ENCODE results near the gene CFAP157.

CFAP157 gene

DNA sequence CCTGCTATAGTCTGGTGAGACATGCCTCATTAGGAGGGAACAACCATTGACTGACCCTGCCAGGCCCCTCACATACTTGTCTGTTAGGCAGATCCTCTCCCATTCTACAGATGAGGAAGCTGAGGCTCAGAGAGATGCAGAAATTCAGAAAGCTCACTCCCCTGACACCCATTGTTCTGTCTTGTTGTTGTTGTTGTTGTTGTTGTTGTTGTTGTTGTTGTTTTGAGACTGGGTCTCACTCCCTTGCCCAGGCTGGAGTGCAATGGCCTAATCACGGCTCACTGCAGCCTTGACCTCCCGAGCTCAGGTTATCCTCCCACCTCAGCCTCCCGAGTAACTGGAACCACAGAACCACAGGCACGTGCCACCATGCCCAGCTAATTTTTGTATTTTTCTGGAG, 13.1 kb upstream of the CFAP157 start:
- no peak for DNase-seq

- DNase-seq = no peak
These were observed 11.7 kb upstream of the CFAP157 start for GRCh38 chr9:127694890-127695720.

GRCh38 chr9:127697575-127697974, 9.2 kb upstream of the CFAP157 start:
- DNase-seq = no peak

DNA sequence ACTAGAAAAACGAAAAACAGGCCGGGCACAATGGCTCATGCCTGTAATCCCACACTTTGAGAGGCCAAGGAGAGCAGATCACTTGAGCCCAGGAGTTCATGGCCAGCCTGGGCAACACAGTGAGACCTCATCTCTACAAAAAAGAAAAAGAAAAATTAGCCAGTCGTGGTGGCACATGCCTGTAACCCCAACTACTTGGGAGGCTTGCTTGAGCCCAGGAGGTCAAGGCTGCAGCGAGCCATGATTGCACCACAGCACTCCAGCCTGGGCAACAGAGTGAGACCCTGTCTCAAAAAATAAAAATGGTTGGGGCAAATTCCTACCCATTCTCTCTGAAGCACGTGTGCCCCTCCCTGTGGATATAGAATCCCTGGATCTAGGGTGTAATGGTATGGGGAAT, 8.4 kb upstream of the CFAP157 start:
- DNase-seq = no peak

GRCh38 chr9:127698985-127699670, 7.7 kb upstream of the CFAP157 start:
- DNase-seq = peak; percentile 92 to 93

DNA sequence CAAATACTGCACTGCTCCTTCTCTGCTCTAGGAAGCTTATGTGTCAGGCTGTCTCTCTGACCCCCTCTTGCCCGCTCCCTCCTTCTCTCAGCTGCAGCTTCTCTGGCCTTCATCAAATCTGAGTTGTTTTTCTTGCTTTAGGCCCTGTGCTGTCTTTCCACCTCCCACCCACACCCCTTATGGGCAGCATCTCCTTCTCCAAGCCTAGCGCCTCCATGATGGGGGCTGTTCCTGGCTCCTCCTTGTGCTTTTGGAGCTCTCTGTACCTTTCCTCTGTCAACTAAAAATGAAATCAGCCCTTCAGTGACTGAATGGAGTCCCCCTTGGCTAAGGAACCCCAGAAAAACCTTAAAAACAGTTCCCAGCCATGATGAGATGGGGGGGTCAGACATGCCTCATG, 6.6 kb upstream of the CFAP157 start:
- no peak for DNase-seq

- DNase-seq = no peak
These were observed 6.1 kb upstream of the CFAP157 start for GRCh38 chr9:127700594-127701255.

- DNase-seq = no peak
These were observed 3.4 kb upstream of the CFAP157 start for GRCh38 chr9:127703289-127703946.

DNA sequence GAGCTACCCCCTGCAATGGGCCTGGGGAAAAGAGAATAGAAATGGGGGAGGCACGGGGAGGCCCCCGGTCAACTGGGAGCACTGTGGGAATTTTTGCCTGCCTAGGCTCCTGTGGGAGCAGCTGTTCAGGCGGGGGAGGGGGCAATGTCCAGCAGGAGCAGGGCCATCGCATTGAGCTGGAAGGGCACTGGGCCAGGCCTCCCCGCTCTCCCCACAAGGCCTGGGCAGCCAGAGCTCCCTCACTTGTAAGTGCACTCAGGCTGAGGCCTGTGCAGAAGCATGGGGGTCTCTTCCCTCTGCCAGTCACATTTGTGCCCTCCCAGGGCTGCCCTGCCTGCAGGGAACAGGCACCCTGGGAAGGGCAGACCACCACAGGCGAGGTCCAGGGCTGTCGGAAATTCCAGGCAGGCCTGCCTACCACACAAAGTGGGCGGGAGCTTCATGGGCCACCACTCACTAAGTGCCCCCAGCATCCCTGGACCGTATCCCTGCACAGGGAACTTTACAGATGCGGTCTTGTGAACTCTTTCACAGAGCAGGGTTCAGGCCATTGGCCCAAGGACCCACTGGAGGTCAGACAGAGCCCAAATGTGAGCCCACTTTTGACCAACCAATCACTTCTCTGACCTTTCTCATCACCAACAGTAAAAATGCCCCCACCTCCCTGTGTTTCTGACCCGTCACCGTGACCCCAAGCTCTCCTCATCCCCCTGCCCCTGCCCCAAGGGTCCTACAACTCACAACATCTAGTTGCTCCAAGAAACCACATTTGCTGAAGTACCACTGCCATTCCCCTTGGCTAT, 1.0 kb upstream of the CFAP157 start:
- no peak for DNase-seq

- DNase-seq = peak; percentile 46 to 72
These were observed 978 bp downstream of the CFAP157 start for GRCh38 chr9:127707766-127708165.

- DNase-seq = no peak
These were observed 2.3 kb downstream of the CFAP157 start for GRCh38 chr9:127708952-127709587.

GRCh38 chr9:127710204-127710783, 3.5 kb downstream of the CFAP157 start:
- DNase-seq = no peak

DNA sequence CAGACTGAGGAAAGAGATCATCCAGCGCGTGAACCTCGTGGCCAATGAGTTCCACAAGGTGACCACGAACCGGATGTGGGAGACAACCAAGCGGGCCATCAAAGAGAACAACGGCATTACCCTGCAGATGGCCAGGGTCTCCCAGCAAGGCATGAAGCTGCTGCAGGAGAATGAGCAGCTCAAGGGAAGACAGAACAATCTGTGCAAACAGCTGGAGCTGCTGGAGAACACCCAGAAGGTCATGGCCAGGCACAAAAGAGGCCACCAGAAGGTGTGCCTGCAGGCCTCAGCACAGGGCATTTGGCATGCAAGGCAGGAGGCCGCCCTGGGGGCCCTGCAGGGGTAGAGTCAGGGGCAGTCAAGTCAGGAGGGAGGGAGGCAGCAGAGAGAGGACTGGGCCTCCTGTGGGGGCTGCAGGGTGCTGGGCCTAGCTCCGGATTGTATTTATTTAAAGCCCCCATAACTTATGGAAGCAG, 4.5 kb downstream of the CFAP157 start:
- DNase-seq = peak in 1 of 2 donors; percentile 20

GRCh38 chr9:127711831-127712274, 5.1 kb downstream of the CFAP157 start:
- no peak for DNase-seq

DNA sequence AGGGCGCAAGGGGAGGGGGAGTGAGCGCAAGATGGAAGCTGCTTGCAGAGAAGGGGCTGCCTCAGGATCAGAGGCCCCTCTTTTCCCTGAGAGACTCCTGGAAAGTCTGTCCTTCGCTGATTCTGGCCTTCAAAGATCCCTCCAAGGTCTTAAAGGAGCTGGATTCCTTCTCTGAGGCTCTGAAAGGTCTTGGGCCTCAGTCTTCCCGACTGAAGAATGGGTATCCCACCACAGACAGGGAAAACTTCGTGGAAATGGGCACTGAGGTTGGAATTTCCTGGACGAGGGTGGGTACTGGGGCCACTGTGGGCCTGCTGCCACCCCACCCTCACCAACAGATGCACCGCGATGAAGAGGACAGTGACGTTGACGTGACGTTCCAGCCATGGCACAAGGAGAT, 5.6 kb downstream of the CFAP157 start:
- DNase-seq = no peak

GRCh38 chr9:127712867-127713266, 6.1 kb downstream of the CFAP157 start:
- no peak for DNase-seq

DNA sequence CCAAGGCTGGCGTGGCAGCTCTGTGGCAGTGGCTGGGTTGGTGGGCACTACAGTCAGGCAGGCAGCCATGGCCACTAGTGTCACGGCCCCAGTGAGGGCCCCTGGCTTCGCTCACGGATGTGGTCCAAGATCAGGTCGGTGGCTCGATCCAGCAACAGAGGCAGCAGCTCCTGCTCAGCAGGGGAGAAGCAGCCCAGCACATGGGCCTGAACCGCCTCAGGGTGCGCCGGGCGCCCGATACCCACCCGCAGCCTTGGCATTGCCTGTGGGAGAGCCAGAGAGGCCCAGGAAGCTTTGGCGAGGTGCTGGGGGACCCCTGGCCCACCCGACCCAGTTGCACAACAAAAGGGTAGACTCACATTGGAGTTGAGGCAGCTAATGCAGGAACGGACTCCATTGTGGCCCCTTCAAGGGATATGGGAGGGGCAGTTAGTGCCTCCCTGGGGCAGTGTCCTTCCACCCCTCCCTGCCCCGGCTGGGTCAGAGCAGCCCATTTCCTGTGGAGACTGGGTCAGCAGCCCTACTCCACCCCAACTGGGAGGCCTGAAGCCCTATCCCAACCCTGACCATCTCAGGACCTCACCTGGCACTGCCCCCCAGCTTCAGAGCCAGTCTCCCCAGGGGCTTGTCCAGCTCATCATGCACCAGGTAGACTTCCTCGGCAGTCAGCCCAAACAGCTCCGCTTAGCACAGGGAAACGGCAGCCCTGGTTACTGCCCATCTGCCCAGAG, 7.4 kb downstream of the CFAP157 start:
- no peak for DNase-seq

DNA sequence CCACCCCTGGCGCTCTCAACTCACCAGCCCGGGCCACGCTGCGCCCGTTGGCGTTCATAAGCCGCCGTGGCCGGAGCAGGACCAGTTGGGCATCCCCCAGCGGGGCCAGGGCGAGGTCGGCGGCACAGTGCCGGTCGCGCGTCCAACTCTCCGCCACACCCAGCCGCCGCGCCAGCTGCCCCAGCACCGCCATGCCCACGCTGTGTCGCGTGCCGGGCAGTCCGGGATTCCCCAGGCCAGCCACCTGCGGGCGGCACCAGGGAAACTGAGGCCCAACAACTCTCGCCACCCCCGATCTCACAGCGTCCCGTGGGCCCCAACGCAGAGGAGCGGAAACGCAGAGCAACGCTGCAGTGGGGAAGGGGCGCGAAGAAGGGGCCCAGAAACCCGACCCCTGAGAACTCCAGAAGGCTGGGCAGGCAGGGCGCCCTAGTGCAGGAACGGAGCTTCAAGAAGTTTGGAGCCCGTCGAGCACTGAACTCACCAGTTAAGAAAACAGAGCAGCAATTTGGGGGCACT, 8.2 kb downstream of the CFAP157 start:
- DNase-seq = peak in 1 of 2 donors; percentile 13

GRCh38 chr9:127715470-127716337, 8.9 kb downstream of the CFAP157 start, which contains the start of the genes PTRH1 and TTC16:
PTRH1 (minus strand) TSS chr9:127715663; CDS start chr9:127715639, 24 bp downstream.
TTC16 (plus strand) TSS chr9:127716079; CDS start chr9:127716146, 67 bp downstream.
- DNase-seq = peak; percentile 95 to 96
